GM19328 (cell line): ENCODE measurements around the gene ZNF791.
"Not testable (repeated sequence)": the region's sequence is repeated elsewhere in the genome, so short reads cannot be mapped to it uniquely, and the experiment has no call there.

Source experiments
- ATAC-seq: cut with Tn5 transposase; IDR thresholded peaks from one replicate; pipeline ENCODE4 v1.9.1; 2021; ENCODE audit warnings: mild to moderate bottlenecking, moderate library complexity; ENCODE audit not compliant: unreplicated experiment

Gene ZNF791

GRCh38 chr19:12665671-12666264 is 55.0 kb downstream of the ZNF791 start:
- ATAC-seq: no peak

- no peak for ATAC-seq
Observed at GRCh38 chr19:12666265-12667048, 55.7 kb downstream of the ZNF791 start, which contains the start of the genes MAN2B1 and WDR83. TSS of gene MAN2B1 (minus strand) at chr19:12666742. CDS start at chr19:12666701, 41 bp downstream. TSS of gene WDR83 (plus strand) at chr19:12666807. CDS start at chr19:12669791, 2,984 bp downstream.

GRCh38 chr19:12667731-12668302 is 57.1 kb downstream of the ZNF791 start:
- no peak for ATAC-seq

- no peak for ATAC-seq
Observed at GRCh38 chr19:12668346-12668745, 57.6 kb downstream of the ZNF791 start.

- ATAC-seq: no peak
Observed at GRCh38 chr19:12668932-12669269, 58.2 kb downstream of the ZNF791 start.

- ATAC-seq: no peak
Observed at GRCh38 chr19:12669270-12670158, 58.8 kb downstream of the ZNF791 start.

GRCh38 chr19:12670159-12670928 is 59.6 kb downstream of the ZNF791 start:
- ATAC-seq: no peak

- ATAC-seq: no peak
Observed at GRCh38 chr19:12672744-12673143, 62.0 kb downstream of the ZNF791 start.

- ATAC-seq: no peak
Observed at GRCh38 chr19:12675399-12675798, 64.7 kb downstream of the ZNF791 start.

- ATAC-seq: no peak
Observed at GRCh38 chr19:12675940-12676339, 65.2 kb downstream of the ZNF791 start.

GRCh38 chr19:12676384-12676792 is 65.7 kb downstream of the ZNF791 start:
- no peak for ATAC-seq

- ATAC-seq: no peak
Observed at GRCh38 chr19:12676928-12677327, 66.2 kb downstream of the ZNF791 start.

GRCh38 chr19:12678039-12678438 is 67.3 kb downstream of the ZNF791 start:
- not testable (repeated sequence) for ATAC-seq

- no peak for ATAC-seq
Observed at GRCh38 chr19:12680034-12680433, 69.3 kb downstream of the ZNF791 start.

GRCh38 chr19:12681074-12681987 is 70.6 kb downstream of the ZNF791 start, which contains the start of gene DHPS:
TSS of gene DHPS (minus strand) at chr19:12681880. CDS start at chr19:12681766, 114 bp downstream.
- peak; percentile 74 for ATAC-seq
